IPS-NIHi7 (cell line): ENCODE measurements around the gene TRAF3.
"Not testable (repeated sequence)": the region's sequence is repeated elsewhere in the genome, so short reads cannot be mapped to it uniquely, and the experiment has no call there.

Experiments
- DNase-seq: peaks from one replicate; pipeline ENCODE4 v3.0.0; 2012; ENCODE audit warnings: mixed read lengths; ENCODE audit errors: extremely low spot score

TRAF3 gene

GRCh38 chr14:102807013-102807406, 29.8 kb downstream of the TRAF3 start:
- no peak for DNase-seq

GRCh38 chr14:102809870-102810269, 32.6 kb downstream of the TRAF3 start:
- no peak for DNase-seq

GRCh38 chr14:102810523-102810922, 33.3 kb downstream of the TRAF3 start:
- DNase-seq: no peak

- no peak for DNase-seq
Measured at GRCh38 chr14:102811254-102811963, 34.2 kb downstream of the TRAF3 start.

GRCh38 chr14:102811971-102812370, 34.7 kb downstream of the TRAF3 start:
- no peak for DNase-seq

GRCh38 chr14:102813691-102814090, 36.4 kb downstream of the TRAF3 start:
- DNase-seq: no peak

- DNase-seq: no peak
Measured at GRCh38 chr14:102817318-102817717, 40.1 kb downstream of the TRAF3 start.

- DNase-seq: no peak
Measured at GRCh38 chr14:102817942-102818940, 41.0 kb downstream of the TRAF3 start.

- no peak for DNase-seq
Measured at GRCh38 chr14:102819176-102819628, 42.0 kb downstream of the TRAF3 start.

GRCh38 chr14:102819747-102820330, 42.6 kb downstream of the TRAF3 start:
- DNase-seq: no peak

- DNase-seq: no peak
Measured at GRCh38 chr14:102821252-102821651, 44.0 kb downstream of the TRAF3 start.

- DNase-seq: no peak
Measured at GRCh38 chr14:102822311-102822863, 45.1 kb downstream of the TRAF3 start.

- not testable (repeated sequence) for DNase-seq
Measured at GRCh38 chr14:102822887-102823286, 45.6 kb downstream of the TRAF3 start.

GRCh38 chr14:102823546-102823945, 46.3 kb downstream of the TRAF3 start:
- DNase-seq: no peak

- no peak for DNase-seq
Measured at GRCh38 chr14:102824832-102825231, 47.6 kb downstream of the TRAF3 start.

GRCh38 chr14:102825307-102826095, 48.3 kb downstream of the TRAF3 start:
- no peak for DNase-seq

- no peak for DNase-seq
Measured at GRCh38 chr14:102826161-102826560, 48.9 kb downstream of the TRAF3 start.

- no peak for DNase-seq
Measured at GRCh38 chr14:102826751-102827675, 49.8 kb downstream of the TRAF3 start.

- no peak for DNase-seq
Measured at GRCh38 chr14:102827716-102828115, 50.5 kb downstream of the TRAF3 start.

GRCh38 chr14:102828151-102828550, 50.9 kb downstream of the TRAF3 start:
- no peak for DNase-seq
